Activated CD8-positive, alpha-beta T cell treated with anti-CD3 and anti-CD28 coated beads for 36 hours (primary cell): ENCODE data around the gene CEP83. TPM values are rescaled to one million over a fixed set of nuclear protein-coding genes. Genes with fewer than 3 reads are reported as not detected.

Experiments
- ATAC-seq: fragments of 200-7000 bp; cut with Tn5 transposase; one replicate; pipeline ENCODE4 v1.10.0; 2021; ENCODE audit warnings: mild to moderate bottlenecking, moderate library complexity
- CTCF ChIA-PET: fragments of 350-600 bp; sonication (Branson Sonifier 250); formaldehyde crosslinking; loops from one replicate; lab custom pipeline; 2021; ENCODE audit warnings: antibody characterized with exemption; lab: Charles Lee
- POLR2A ChIA-PET: fragments of 350-600 bp; sonication (Branson Sonifier 250); formaldehyde crosslinking; loops from one replicate; lab custom pipeline; 2021; ENCODE audit warnings: antibody characterized with exemption; lab: Charles Lee
- DNase-seq: peaks from one replicate; pipeline ENCODE4 v3.0.0-alpha.2; 2020
- H3K27ac Mint-ChIP-seq: one replicate; pipeline ENCODE4 v1.8.0; 2021; ENCODE audit warnings: mild to moderate bottlenecking, mixed read lengths
- H3K27me3 Mint-ChIP-seq: one replicate; pipeline ENCODE4 v1.8.0; 2021; ENCODE audit warnings: mixed read lengths
- H3K36me3 Mint-ChIP-seq: one replicate; pipeline ENCODE4 v1.8.0; 2021; ENCODE audit warnings: low read depth, mixed read lengths
- H3K4me1 Mint-ChIP-seq: one replicate; pipeline ENCODE4 v1.8.0; 2021; ENCODE audit warnings: low read depth, mixed read lengths
- H3K4me3 Mint-ChIP-seq: one replicate; pipeline ENCODE4 v1.8.0; 2021; ENCODE audit warnings: mild to moderate bottlenecking, moderate library complexity, mixed read lengths
- H3K9me3 Mint-ChIP-seq: one replicate; pipeline ENCODE4 v1.8.0; 2021; ENCODE audit warnings: mixed read lengths
- CTCF ChIP-seq: fragments of 200-600 bp; IDR thresholded peaks from one replicate; pipeline ENCODE4 v1.8.0; 2022; ENCODE audit warnings: antibody characterized with exemption, mild to moderate bottlenecking
- intact Hi-C: fragments of 100-400 bp; cut with micrococcal nuclease; formaldehyde crosslinking; loops from one replicate; pipeline ENCODE4 v1.10.0; 2022
- total RNA-seq, 2 experiments: library from RNA; stranded (reverse); gene quantifications; one replicate each; pipeline ENCODE4 v1.2.3, GENCODE V29; 2021

The CEP83 gene
- total RNA-seq, 2 experiments from 2014 or later: 23.5 to 26.5 TPM

- TF ChIP-seq CTCF: no peak
- DNase-seq: peak; percentile 90
- Mint-ChIP-seq H3K9me3 (no peaks in the 10 kb centered on the region), H3K4me1 (peaks cover 40% of the 10 kb centered on the region), H3K27ac (peak overlapping the region; percentile 99), H3K4me3 (peak overlapping the region; percentile 88), H3K36me3 (peaks cover 26% of the 10 kb centered on the region), H3K27me3 (no peaks in the 10 kb centered on the region)
- intact Hi-C loops: loop anchor here (5.0 to 10.0 kb wide), 4 partner anchors 45 to 115 kb away; partner anchors contain the start of gene PLXNC1
- ChIA-PET POLR2A (interaction anchor here (0.7 to 4.6 kb wide), 7 partner anchors 8 to 57 kb away, joined by 3 to 26 read pairs (median 8); no protein-coding TSS in a partner anchor), CTCF (interaction anchor here (0.7 to 2.5 kb wide), 8 partner anchors 14 to 138 kb away, joined by 3 to 10 read pairs (median 3); no protein-coding TSS in a partner anchor)
- peak; percentile 81 for ATAC-seq
Observed at GRCh38 chr12:94262228-94263010, 197.2 kb downstream of the CEP83 start.

GRCh38 chr12:94261786-94262185, 197.9 kb downstream of the CEP83 start:
- TF ChIP-seq CTCF: no peak
- POLR2A ChIA-PET: interaction anchor here (1.3 to 4.6 kb wide), 5 partner anchors 8 to 53 kb away, joined by 5 to 26 read pairs (median 10); no protein-coding TSS in a partner anchor
- DNase-seq: no peak
- ATAC-seq: no peak
- Mint-ChIP-seq H3K9me3 (no peaks in the 10 kb centered on the region), H3K36me3 (peaks cover 21% of the 10 kb centered on the region), H3K4me3 (peak overlapping the region; percentile 88), H3K4me1 (peaks cover 34% of the 10 kb centered on the region), H3K27me3 (no peaks in the 10 kb centered on the region), H3K27ac (peak overlapping the region; percentile 99)
- intact Hi-C loops: loop anchor here (5.0 to 10.0 kb wide), 4 partner anchors 46 to 114 kb away; partner anchors contain the start of gene PLXNC1
- CTCF ChIA-PET: interaction anchor here (1.0 to 2.5 kb wide), 4 partner anchors 14 to 53 kb away, joined by 3 to 10 read pairs (median 3); no protein-coding TSS in a partner anchor

GRCh38 chr12:94261119-94261518, 198.5 kb downstream of the CEP83 start:
- intact Hi-C loops: loop anchor here (5.0 to 10.0 kb wide), 4 partner anchors 46 to 114 kb away; partner anchors contain the start of gene PLXNC1
- Mint-ChIP-seq H3K9me3 (no peaks in the 10 kb centered on the region), H3K36me3 (peaks cover 17% of the 10 kb centered on the region), H3K27me3 (no peaks in the 10 kb centered on the region), H3K27ac (no peak overlapping the region), H3K4me1 (peaks cover 29% of the 10 kb centered on the region), H3K4me3 (no peak overlapping the region)
- ChIA-PET CTCF (no interaction called here), POLR2A (interaction anchor here (1.9 to 4.6 kb wide), 2 partner anchors 9 to 53 kb away, joined by 10 to 26 read pairs; no protein-coding TSS in a partner anchor)
- DNase-seq (no peak), ATAC-seq (no peak)
- no peak for TF ChIP-seq CTCF

GRCh38 chr12:94260717-94261116, 198.9 kb downstream of the CEP83 start:
- H3K36me3 Mint-ChIP-seq: peaks cover 17% of the 10 kb centered on the region
- POLR2A ChIA-PET: no interaction called here
- no peak for TF ChIP-seq CTCF
- no peak overlapping the region for H3K4me3 Mint-ChIP-seq
- DNase-seq: no peak
- intact Hi-C loops: loop anchor here (5.0 to 10.0 kb wide), 4 partner anchors 47 to 113 kb away; partner anchors contain the start of gene PLXNC1
- H3K27ac Mint-ChIP-seq: no peak overlapping the region
- CTCF ChIA-PET: no interaction called here
- peaks cover 29% of the 10 kb centered on the region for H3K4me1 Mint-ChIP-seq
- no peak for ATAC-seq
- no peaks in the 10 kb centered on the region for H3K27me3 Mint-ChIP-seq
- no peaks in the 10 kb centered on the region for H3K9me3 Mint-ChIP-seq
